Measurements from ENCODE around the gene VAMP2. TPM values are rescaled to one million over a fixed set of nuclear protein-coding genes. Genes with fewer than 3 reads are reported as not detected.
A peak's percentile ranks its signal among the peaks of the same experiment; 100 is the strongest.

Gene VAMP2
- total and polyA plus RNA-seq, 2 donors (not counting 1 experiment from before 2014, with no cell fraction given) = 162 to 209 TPM

DNA sequence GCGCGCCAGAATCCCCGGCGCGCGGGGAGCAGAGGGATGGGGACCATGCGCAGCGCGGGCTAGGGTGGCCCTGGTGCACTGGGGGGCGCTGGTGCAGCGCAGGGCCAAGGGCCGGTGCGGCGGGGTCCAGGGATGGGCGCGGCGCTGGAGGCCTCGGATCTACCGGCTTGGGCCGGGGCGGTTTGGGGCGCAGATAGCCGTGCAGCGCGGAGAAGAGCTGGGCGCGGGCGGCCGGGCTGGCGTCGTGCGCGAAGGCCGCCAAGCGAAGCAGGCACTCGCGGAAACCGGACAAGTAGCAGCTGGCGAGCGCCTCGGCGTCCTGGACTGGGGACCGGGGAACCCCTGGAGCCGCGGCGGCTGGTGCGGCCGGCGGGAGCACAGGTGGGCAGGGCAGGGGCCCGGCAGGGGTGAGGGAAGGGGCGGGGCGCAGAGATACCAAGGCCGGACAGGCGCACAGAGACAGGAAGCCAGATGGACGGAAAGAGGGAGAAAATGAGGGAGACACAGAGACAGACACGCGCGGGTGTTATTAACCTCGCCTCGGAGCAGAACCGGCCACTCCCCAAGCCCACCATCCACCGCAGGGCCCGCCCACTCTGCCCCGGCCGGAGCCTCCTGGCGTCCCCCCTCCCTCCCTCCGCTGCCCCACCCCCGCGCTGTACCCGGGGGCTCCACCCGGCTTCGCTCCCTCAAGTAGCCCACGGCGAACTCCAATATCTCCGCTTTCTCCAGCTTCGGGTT, 40.9 kb downstream of the VAMP2 start:
- no peaks in the 10 kb centered on the region for H3K9me3 Mint-ChIP-seq (ENCODE audit: insufficient read depth)
- Histone ChIP-seq H3K27me3 (replicated peaks in 1 of 4; ENCODE audit: control extremely low read depth in 1 of 4, control insufficient read depth in 3 of 4, insufficient read depth in 4 of 4, low read length in 3 of 4) (peaks cover 0 to 59% (median 27%) of the 10 kb centered on the region in 4 experiments), H3K79me2 (ENCODE audit: control insufficient read depth, insufficient read depth, low read length) (no peaks in the 10 kb centered on the region), H4K20me1 (ENCODE audit: control insufficient read depth, insufficient read depth, low read length, poor library complexity, severe bottlenecking) (peaks cover 34% of the 10 kb centered on the region), H3K4me3 (ENCODE audit: control extremely low read depth in 1 of 5, extremely low read depth in 1 of 5, insufficient read depth in 1 of 5, low read depth in 2 of 5, low read length in 4 of 5) (peak overlapping the region in 4 of 5 experiments; percentile 29 to 85 (median 70)), H2AFZ (ENCODE audit: insufficient read depth, low read depth, low read length, poor library complexity, severe bottlenecking) (peak overlapping the region; percentile 58), H3K27ac (ENCODE audit: low read length in 2 of 2) (no peak overlapping the region), H3K36me3 (replicated peaks in 1 of 2; ENCODE audit: control extremely low read depth in 1 of 2, control insufficient read depth in 1 of 2, extremely low read depth in 1 of 2, insufficient read depth in 2 of 2, low read length in 1 of 2) (no peaks in the 10 kb centered on the region), H3K9ac (ENCODE audit: low read length) (peak overlapping the region; percentile 83), H3K9me3 (ENCODE audit: control extremely low read depth in 1 of 3, control insufficient read depth in 2 of 3, insufficient read depth in 1 of 3, low read length in 2 of 3) (peaks cover 0 to 28% (median 0%) of the 10 kb centered on the region in 3 donors), H3K4me2 (replicated peaks; ENCODE audit: low read depth, low read length, poor library complexity, severe bottlenecking) (peak overlapping the region; percentile 91), H3K4me1 (ENCODE audit: control insufficient read depth in 2 of 2, insufficient read depth in 2 of 2, low read length in 2 of 2) (peaks cover 69 to 78% of the 10 kb centered on the region in 2 donors)
- peak overlapping the region; percentile 94 for H3K4me3 Mint-ChIP-seq
- intact Hi-C loops (cut with micrococcal nuclease) = no loop called here
- TF ChIP-seq, protein P1, sequence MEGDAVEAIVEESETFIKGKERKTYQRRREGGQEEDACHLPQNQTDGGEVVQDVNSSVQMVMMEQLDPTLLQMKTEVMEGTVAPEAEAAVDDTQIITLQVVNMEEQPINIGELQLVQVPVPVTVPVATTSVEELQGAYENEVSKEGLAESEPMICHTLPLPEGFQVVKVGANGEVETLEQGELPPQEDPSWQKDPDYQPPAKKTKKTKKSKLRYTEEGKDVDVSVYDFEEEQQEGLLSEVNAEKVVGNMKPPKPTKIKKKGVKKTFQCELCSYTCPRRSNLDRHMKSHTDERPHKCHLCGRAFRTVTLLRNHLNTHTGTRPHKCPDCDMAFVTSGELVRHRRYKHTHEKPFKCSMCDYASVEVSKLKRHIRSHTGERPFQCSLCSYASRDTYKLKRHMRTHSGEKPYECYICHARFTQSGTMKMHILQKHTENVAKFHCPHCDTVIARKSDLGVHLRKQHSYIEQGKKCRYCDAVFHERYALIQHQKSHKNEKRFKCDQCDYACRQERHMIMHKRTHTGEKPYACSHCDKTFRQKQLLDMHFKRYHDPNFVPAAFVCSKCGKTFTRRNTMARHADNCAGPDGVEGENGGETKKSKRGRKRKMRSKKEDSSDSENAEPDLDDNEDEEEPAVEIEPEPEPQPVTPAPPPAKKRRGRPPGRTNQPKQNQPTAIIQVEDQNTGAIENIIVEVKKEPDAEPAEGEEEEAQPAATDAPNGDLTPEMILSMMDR (IDR thresholded peaks at IDR 0.05) = peak; percentile 27
- TF ChIP-seq EZH2 (IDR thresholded peaks at IDR 0.05; ENCODE audit: borderline replicate concordance, insufficient read depth, low read depth, low read length, poor library complexity, severe bottlenecking) = no peak
- peaks cover 82% of the 10 kb centered on the region for H3K4me1 Mint-ChIP-seq
- peak; percentile 76 for DNase-seq
- WGBS (ENCODE audit: insufficient coverage) = under 1% methylated on average over 71 of the region's 76 CpGs
- peak; percentile 14 for ATAC-seq (ENCODE audit: low read depth)
- CTCF ChIA-PET = interaction anchor here (0.6 to 3.6 kb wide), 8 partner anchors 11 to 173 kb away, joined by 3 to 12 read pairs (median 4); partner anchors contain the start of gene SLC25A35
- POLR2A ChIA-PET = interaction anchor here (0.6 to 1.8 kb wide), 4 partner anchors 32 to 167 kb away, joined by 3 to 6 read pairs (median 4); partner anchors contain the start of gene RANGRF
- peak overlapping the region; percentile 26 for H3K27ac Mint-ChIP-seq
- H3K27me3 Mint-ChIP-seq = peaks cover 41% of the 10 kb centered on the region

DNA sequence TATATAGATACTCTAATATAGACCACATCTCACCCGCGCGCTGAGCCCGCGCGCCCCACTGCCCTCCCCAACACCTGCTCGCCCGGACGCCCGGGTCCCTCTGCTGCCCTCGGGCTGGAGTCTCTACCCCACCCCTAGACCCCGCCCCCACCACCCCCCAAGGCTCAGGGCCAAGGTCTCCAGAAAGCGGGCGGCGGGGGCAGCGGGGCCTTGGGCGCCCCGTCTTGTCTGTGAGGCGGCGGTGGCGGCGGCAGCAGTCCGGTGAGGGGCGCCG, 41.4 kb downstream of the VAMP2 start:
- DNase-seq (no peak), ATAC-seq (ENCODE audit: low read depth) (no peak)
- Histone ChIP-seq H3K4me2 (replicated peaks; ENCODE audit: low read depth, low read length, poor library complexity, severe bottlenecking) (peak overlapping the region; percentile 91), H3K27me3 (replicated peaks in 1 of 4; ENCODE audit: control extremely low read depth in 1 of 4, control insufficient read depth in 3 of 4, insufficient read depth in 4 of 4, low read length in 3 of 4) (peaks cover 0 to 64% (median 32%) of the 10 kb centered on the region in 4 experiments), H3K9me3 (ENCODE audit: control extremely low read depth in 1 of 3, control insufficient read depth in 2 of 3, insufficient read depth in 1 of 3, low read length in 2 of 3) (peaks cover 0 to 28% (median 0%) of the 10 kb centered on the region in 3 donors), H2AFZ (ENCODE audit: insufficient read depth, low read depth, low read length, poor library complexity, severe bottlenecking) (peak overlapping the region; percentile 58), H3K4me3 (ENCODE audit: control extremely low read depth in 1 of 5, extremely low read depth in 1 of 5, insufficient read depth in 1 of 5, low read depth in 2 of 5, low read length in 4 of 5) (peak overlapping the region; percentile 32 to 85 (median 70)), H4K20me1 (ENCODE audit: control insufficient read depth, insufficient read depth, low read length, poor library complexity, severe bottlenecking) (peaks cover 34% of the 10 kb centered on the region), H3K36me3 (replicated peaks in 1 of 2; ENCODE audit: control extremely low read depth in 1 of 2, control insufficient read depth in 1 of 2, extremely low read depth in 1 of 2, insufficient read depth in 2 of 2, low read length in 1 of 2) (no peaks in the 10 kb centered on the region), H3K9ac (ENCODE audit: low read length) (peak overlapping the region; percentile 83), H3K4me1 (ENCODE audit: control insufficient read depth in 2 of 2, insufficient read depth in 2 of 2, low read length in 2 of 2) (peaks cover 73 to 75% of the 10 kb centered on the region in 2 donors), H3K27ac (ENCODE audit: low read length in 2 of 2) (no peak overlapping the region), H3K79me2 (ENCODE audit: control insufficient read depth, insufficient read depth, low read length) (no peaks in the 10 kb centered on the region)
- 0% methylated on average over 10 of the region's 25 CpGs for WGBS (ENCODE audit: insufficient coverage)
- Mint-ChIP-seq H3K4me1 (peaks cover 78% of the 10 kb centered on the region), H3K27ac (no peak overlapping the region), H3K27me3 (peaks cover 46% of the 10 kb centered on the region), H3K9me3 (ENCODE audit: insufficient read depth) (no peaks in the 10 kb centered on the region), H3K4me3 (peak overlapping the region; percentile 94)
- intact Hi-C loops (cut with micrococcal nuclease) = no loop called here
- TF ChIP-seq EZH2 (IDR thresholded peaks at IDR 0.05; ENCODE audit: borderline replicate concordance, insufficient read depth, low read depth, low read length, poor library complexity, severe bottlenecking) = no peak
- TF ChIP-seq, protein P1 (IDR thresholded peaks at IDR 0.05) = no peak
- ChIA-PET POLR2A (interaction anchor here (0.9 to 1.8 kb wide), 2 partner anchors 35 to 167 kb away, joined by 3 to 4 read pairs; partner anchors contain the start of gene RANGRF), CTCF (interaction anchor here (1.1 to 1.7 kb wide), 4 partner anchors 61 to 174 kb away, joined by 3 to 5 read pairs (median 4); partner anchors contain the start of gene SLC25A35)

Measured in B cell (primary cell).